ENCODE data around the gene SLC8A3.

GRCh38 chr14:70018713-70019211 lies 170.0 kb downstream of the SLC8A3 start:
- TF ChIP-seq POLR2AphosphoS5 (IDR thresholded peaks at IDR 0.05; ENCODE audit: low read depth) (no peak), REST (IDR thresholded peaks at IDR 0.05; ENCODE audit: insufficient replicate concordance, low read depth) (no peak), CTCF (IDR thresholded peaks at IDR 0.05; ENCODE audit: insufficient read depth, low read length) (no peak), SPI1 (IDR thresholded peaks at IDR 0.05; ENCODE audit: borderline replicate concordance, low read depth) (no peak)

Data from HL-60 (cell line).